Tibial nerve (tissue), 3 donors: ENCODE measurements around the gene USP3.

Experiments
- CTCF ChIP-seq, 5 experiments: fragments of 200-600 bp in 3 of 5; fragments of 450-650 bp in 2 of 5; sonication (generic) in 3 of 5; IDR thresholded peaks; one replicate each; pipeline ENCODE4 v1.5.1; 2016 to 2019; ENCODE audit warnings: antibody characterized with exemption in 5 of 5, mild to moderate bottlenecking in 3 of 5, moderate library complexity in 2 of 5
- POLR2A ChIP-seq, 2 donors: fragments of 450-650 bp; IDR thresholded peaks; one replicate each; pipeline ENCODE4 v1.6.1; 2017; ENCODE audit warnings: antibody characterized with exemption in 2 of 2, mild to moderate bottlenecking in 2 of 2, moderate library complexity in 2 of 2

GRCh38 chr15:63489352-63489751, 15.0 kb upstream of the USP3 start:
- TF ChIP-seq CTCF (IDR thresholded peaks at IDR 0.05) (no peak), POLR2A (IDR thresholded peaks at IDR 0.05) (no peak)
